Dermis blood vessel endothelial cell (primary cell): ENCODE measurements around the gene MAZ. TPM values are rescaled to one million over a fixed set of nuclear protein-coding genes. Genes with fewer than 3 reads are reported as not detected.

ENCODE experiments used
- DNase-seq: peaks from one replicate; pipeline ENCODE4 v3.0.0; 2010
- total RNA-seq: library from RNA; depleted of rRNA; stranded (reverse); fragments of >200 nt; gene quantifications from 2 replicates; pipeline ENCODE4 v1.2.3, GENCODE V29; 2014

The MAZ gene
- total RNA-seq, 1 donor from 2014 or later = 130 TPM

GRCh38 chr16:29809850-29810698 is 3.7 kb downstream of the MAZ start:
- DNase-seq = peak; percentile 32

- no peak for DNase-seq
Observed at GRCh38 chr16:29810699-29811169, 4.4 kb downstream of the MAZ start.

GRCh38 chr16:29811170-29811895 is 5.0 kb downstream of the MAZ start:
- DNase-seq = peak; percentile 96

GRCh38 chr16:29811896-29812665 is 5.8 kb downstream of the MAZ start, which contains the start of gene PRRT2:
Gene PRRT2 (plus strand): TSS chr16:29812193. CDS start chr16:29813055, 862 bp downstream.
- DNase-seq = peak; percentile 55

- DNase-seq = no peak
Observed at GRCh38 chr16:29812754-29813643, 6.7 kb downstream of the MAZ start.

- no peak for DNase-seq
Observed at GRCh38 chr16:29813644-29814562, 7.6 kb downstream of the MAZ start.

- DNase-seq = no peak
Observed at GRCh38 chr16:29814592-29814991, 8.3 kb downstream of the MAZ start.

GRCh38 chr16:29815032-29815721 is 8.8 kb downstream of the MAZ start:
- no peak for DNase-seq

GRCh38 chr16:29815793-29816693 is 9.7 kb downstream of the MAZ start, which contains the start of gene PAGR1:
Gene PAGR1 (plus strand): TSS chr16:29816152. CDS start chr16:29816526, 374 bp downstream.
- peak; percentile 100 for DNase-seq

- peak; percentile 69 for DNase-seq
Observed at GRCh38 chr16:29816694-29817441, 10.5 kb downstream of the MAZ start.

GRCh38 chr16:29818082-29818481 is 11.8 kb downstream of the MAZ start:
- no peak for DNase-seq

GRCh38 chr16:29819506-29819905 is 13.2 kb downstream of the MAZ start:
- DNase-seq = no peak

- DNase-seq = peak; percentile 63
Observed at GRCh38 chr16:29820271-29820701, 14.0 kb downstream of the MAZ start, which contains the start of gene MVP. Gene MVP (plus strand): TSS chr16:29820462. CDS start chr16:29830550, 10,088 bp downstream.

GRCh38 chr16:29820730-29821642 is 14.7 kb downstream of the MAZ start:
- DNase-seq = peak; percentile 34

- DNase-seq = peak; percentile 76
Observed at GRCh38 chr16:29821643-29822115, 15.3 kb downstream of the MAZ start.

- DNase-seq = peak; percentile 85
Observed at GRCh38 chr16:29824589-29825144, 18.3 kb downstream of the MAZ start.
